Measurements from ENCODE around the gene MRAP2.

The MRAP2 gene

DNA sequence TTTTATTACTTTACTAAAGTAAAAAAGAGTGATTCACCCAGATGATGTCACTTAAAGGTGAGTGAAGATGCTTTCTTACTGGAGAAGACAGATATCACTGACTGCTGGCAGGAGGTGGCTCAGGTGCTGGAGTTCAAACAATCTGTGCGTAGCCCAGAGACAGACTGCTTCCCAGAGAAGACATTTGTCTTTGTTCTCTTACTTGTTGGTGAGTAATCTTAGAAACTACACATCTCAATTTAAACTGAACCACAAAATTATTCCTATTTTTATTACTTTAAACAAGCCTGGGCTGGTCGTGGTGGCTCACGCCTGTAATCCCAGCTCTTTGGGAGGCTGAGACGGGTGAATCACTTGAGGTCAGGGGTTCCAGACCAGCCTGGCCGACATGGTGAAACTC, 101.7 kb downstream of the MRAP2 start:
- DNase-seq (ENCODE audit: low spot score): no peak

DNA sequence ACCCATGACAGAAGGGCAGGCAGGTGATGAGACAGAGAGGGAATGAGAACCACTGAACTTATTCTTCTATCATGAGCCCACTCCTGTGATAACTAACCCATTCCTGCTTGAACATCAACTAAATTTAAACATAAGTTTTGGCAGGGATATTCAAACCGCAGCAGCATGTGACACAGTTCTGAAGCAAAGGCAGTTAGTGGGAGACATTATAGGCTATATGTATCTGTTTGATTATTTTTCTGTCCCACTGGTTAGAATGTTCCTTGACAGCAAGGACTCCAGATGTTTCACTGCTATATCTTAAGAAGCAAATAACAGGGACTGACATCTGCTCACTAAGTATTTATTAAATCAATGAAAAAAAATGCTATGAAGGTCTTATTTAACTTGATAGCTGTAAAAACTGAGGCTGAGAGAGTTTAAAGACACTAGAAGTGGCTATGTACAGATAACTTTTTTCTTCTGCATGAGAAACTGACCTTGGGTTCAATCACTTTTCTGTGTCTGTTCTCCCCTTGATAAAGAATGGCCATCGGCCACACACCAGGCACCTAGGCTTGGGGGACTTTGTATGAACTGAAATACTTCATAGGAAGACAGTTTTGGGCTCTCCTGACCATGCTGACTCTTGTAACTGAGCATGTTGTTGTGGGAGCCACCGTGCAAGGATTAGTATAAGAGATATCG, 102.9 kb downstream of the MRAP2 start:
- DNase-seq (ENCODE audit: low spot score): no peak

DNA sequence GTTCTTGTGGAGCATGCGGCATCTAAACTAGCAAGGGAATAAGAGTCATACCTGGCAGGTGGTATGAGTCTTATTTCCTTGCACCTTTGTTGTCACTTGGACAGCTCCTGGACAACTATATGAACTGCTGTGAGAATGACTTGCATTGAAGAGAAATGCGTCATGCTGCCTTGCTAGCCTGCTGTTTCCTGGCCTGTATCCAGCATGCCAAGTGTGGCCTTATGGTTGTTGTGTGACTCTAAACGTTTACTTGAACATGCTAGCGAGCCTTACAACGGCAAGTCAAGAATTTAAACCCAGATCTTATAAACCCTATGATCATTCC, 103.4 kb downstream of the MRAP2 start:
- no peak for DNase-seq (ENCODE audit: low spot score)

DNA sequence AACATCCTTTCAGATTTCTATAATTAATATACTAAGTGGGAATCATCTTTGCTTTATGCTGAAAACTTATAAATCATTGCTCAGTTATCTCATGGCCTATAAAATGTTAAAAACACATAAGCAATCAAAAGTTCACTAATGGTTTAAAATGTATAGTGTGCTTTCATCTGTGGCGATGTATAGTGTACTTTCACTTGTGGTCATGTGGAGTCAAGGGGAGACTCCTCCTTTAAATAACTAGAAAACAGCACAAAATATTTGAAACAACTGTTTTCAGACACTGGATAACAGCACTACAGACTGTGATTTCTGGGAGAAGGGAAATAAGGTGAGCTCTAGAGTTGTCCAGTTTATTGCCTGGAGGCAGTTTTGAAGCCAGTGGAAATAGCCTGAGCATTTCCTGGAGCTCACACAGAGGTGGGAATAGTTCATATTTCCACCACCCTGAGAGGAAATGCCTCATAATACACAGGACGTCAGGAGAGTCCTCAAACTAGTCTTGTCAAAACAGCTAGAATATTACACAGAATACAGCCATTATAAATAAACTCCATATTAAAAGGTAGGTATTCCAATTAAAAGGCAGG, 104.5 kb downstream of the MRAP2 start:
- no peak for DNase-seq (ENCODE audit: low spot score)

DNA sequence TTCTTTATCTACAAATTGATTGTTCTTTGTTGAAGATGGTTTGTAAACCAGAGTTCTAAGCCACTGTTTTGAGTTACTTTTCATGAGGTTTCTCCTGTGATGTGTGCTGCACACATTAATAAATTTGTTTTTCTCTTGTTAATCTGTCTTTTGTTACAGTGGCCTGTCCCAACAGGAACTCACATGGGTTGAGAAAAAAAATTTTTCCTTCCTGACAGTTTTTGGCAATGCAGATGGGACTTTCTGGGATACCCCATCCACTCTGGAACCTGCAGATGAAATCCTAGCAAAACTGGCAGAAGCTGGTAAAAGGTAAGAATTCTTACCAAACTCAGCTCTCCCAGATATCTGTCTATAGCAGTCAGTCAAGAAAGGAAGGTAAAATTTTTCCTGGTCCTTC, 105.7 kb downstream of the MRAP2 start:
- no peak for DNase-seq (ENCODE audit: low spot score)

All from CD4-positive, alpha-beta T cell treated with Interleukin-2 at 100 ng/mL for 4 hours (primary cell).